HG03565 (cell line): ENCODE data around the gene DTNB.
"Not testable (repeated sequence)": the region's sequence is repeated elsewhere in the genome, so short reads cannot be mapped to it uniquely, and the experiment has no call there.

Experiments used
- ATAC-seq: cut with Tn5 transposase; IDR thresholded peaks from one replicate; pipeline ENCODE4 v1.9.1; 2021; ENCODE audit warnings: mild to moderate bottlenecking, moderate library complexity; ENCODE audit not compliant: unreplicated experiment

DTNB gene

DNA sequence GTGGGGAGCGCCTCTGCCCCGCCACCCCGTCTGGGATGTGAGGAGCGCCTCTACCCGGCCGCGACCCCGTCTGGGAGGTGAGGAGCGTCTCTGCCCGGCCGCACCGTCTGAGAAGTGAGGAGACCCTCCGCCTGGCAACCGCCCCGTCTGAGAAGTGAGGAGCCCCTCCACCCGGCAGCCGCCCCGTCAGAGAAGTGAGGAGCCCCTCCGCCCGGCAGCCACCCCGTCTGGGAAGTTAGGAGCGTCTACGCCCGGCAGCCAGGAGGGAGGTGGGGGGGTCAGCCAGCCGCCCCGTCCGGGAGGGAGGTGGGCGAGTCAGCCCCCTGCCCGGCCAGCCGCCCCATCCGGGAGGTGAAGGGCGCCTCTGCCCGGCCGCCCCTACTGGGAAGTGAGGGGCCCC is 39.6 kb downstream of the DTNB start:
- not testable (repeated sequence) for ATAC-seq

DNA sequence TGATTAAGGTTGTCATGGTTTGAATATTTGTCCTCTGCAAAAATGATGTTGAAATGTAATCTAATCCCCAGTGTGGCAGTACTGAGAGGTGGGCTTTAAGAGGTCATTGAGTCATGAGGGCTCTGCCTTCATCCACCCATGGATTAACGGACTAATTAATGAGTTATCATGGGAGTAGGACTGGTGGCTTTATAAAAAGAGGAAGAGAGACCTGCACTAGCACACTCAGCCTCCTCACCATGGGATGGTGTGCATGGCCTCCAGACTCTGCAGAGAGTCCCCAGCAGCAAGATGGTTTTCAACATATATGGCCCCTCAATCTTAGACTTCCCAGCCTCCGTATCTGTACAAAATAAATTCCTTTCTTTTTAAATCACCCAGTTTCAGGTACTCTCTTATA is 41.0 kb downstream of the DTNB start:
- no peak for ATAC-seq

DNA sequence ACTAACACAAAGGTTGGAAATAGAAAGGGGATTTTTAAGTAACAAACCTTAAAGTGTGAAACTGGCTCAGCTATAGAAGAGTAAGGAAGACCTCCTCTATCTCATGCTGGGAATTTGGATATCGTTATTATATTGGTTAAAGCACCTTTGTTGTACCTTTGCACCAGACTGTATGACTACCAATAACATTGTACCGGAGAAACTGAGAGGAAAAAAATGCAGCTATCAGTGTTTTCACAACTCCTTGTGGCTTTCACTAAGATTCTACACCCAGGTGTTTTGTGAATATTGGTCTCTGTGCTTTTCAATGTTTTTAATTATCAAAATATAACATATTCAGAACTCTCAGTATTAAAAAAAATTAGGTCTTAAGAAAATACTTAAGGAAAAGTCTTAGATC is 48.7 kb downstream of the DTNB start:
- no peak for ATAC-seq

DNA sequence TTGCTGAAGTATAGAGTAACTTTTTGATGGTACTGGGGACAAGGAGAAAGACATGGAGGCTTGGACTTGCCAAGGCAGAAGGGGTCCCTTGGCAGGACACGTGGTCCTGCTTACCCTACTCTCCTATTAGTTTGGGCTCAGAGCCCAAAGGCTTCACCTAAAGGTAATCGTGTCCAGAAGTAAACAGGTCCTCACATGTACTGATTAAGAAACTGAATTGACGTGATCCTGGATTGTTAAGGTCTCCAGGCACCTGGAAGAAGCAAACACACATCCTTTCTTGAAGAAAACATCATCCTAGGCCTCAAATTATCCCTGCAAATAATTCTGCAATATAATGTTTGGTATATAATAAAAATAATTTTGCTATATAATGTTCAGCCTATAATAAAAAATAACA is 50.0 kb downstream of the DTNB start:
- ATAC-seq: no peak

DNA sequence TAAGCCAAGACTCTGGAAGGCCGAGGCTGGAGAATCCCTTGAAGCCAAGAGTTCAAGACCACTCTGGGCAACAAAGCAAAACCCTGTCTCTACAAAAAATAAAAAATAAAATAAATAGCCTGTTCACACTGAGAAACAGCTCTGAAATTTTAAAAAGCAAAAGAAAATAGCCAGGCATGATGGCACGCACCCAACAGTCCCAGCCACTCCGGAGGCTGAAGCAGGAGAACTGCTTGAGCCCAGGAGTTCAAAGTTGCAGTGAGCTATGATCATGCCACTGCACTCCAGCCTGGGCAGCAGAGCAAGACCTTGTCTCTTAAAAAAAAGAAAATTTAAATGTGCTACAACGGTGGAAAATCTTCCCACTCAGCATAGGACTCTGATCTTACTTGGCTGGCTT is 52.7 kb downstream of the DTNB start:
- ATAC-seq: no peak

DNA sequence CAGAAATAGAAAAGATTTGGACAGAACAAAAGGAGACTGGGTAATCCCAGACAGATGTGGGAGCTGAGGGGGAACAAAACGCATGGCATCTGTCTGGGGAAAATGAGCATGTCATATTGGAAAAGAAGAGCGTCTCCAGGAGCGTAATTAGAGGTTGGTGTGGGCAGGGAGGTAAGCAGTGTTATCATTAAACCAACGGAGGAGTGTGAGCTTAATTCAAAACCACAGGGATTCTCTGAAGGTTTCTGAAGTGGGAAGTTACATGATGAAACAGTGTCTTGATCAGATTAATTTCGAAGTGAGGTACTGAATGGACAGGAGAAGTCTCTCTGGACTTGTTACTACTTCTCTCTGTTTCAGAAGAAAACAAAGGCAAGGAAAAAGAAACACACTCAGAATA is 53.3 kb downstream of the DTNB start:
- no peak for ATAC-seq

DNA sequence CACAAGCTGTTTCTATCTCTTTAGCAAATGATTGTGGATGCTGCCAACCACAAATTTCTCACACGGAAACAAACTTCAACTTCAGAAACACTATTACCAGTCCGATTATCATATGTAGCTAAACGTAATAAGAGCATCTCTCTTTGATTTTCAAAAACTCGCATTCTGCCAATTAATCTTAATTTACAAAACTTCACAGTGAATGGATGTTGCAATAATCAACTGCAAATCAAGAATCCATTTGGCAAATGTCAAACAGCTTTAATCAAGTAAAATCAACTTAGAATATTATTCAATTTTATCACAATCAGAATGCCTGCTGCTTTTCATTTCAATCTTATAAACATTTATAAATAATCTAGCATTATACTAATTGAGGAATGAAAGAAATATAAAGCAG is 54.2 kb downstream of the DTNB start:
- no peak for ATAC-seq

DNA sequence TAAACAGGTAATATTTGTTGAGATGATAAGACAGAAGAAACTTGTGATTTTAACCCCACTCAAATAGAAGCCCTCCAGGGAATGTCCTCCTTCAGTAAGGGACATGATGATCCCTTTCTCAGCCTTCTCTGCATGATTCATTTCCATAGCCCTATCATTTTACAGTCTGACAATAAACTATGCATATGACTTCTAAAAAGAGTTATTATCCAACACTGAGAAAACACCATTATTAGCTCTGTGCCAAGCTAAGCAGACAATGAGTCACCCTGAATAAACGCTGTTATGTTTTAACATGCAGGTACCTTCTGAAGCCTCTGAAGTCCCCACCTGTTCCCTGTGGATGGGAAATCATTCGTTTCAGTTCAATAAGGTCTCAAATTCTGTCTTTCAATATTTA is 54.7 kb downstream of the DTNB start:
- ATAC-seq: no peak

DNA sequence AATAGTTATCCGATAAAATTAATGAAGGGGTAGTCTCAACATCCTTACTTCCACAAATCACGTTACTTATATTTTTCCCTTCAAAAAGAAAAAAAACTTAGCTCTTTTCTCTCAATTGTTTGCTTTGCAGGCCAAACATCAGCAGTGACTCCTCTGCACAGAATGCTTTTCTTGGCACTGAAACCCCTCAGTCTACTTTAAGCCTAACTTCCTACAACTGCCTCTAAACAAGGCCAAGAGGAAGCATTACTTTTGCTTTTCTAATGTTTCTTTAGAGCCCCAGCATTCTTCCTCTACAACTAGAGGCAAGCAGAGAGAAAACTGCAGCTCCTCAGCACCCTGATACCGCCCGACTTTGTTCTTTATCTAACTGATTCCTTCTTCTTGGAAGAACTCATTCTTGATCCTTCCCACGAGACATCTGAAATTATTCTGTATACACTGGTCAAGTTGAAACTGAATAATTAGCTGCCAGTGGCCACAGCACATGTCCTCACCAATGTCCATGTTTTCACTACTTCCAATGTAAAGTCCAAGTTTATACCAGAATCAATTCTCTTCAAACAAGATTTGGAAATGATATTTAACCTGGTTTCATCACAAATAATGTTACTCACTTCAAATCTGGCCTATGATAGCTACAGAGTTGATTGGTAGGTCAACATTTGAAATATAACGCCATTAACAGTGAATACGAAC is 55.3 kb downstream of the DTNB start:
- no peak for ATAC-seq

DNA sequence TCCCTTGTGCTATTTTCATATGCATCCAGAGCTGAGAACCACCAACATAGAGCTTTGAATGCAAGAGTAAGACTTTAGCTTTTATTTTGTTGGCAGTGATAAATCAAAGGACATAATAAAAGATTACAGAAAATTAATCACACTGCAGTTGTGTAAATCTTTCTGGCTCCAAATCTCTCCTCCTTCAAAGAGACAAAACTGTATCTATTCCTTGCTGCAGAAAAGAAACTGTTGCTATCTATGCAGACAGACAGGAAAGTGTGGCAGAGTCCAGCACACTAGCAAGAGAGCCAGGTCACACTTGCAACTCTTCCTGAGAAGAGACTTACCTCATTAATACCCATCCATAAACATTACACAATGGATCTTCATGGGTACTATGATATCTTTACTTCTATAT is 57.5 kb downstream of the DTNB start:
- ATAC-seq: no peak

DNA sequence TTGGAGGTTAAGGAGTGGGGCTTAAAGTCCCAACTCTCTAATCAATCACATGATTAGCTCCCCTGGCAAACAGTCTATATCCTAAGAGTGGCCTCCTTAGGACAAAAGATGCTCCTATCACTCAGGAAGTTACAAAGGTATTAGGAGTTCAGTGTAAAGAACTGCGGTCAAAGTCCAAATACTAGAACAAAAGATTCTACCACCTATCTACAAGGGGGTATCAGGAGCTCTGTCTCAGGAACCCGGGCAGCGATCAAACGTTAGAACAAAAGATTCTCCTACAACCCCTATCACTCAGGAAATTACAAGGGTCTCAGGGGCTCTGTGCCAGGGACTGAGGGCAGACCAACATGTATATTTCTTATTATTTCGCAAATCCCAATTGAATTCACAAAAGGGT is 58.0 kb downstream of the DTNB start:
- no peak for ATAC-seq

DNA sequence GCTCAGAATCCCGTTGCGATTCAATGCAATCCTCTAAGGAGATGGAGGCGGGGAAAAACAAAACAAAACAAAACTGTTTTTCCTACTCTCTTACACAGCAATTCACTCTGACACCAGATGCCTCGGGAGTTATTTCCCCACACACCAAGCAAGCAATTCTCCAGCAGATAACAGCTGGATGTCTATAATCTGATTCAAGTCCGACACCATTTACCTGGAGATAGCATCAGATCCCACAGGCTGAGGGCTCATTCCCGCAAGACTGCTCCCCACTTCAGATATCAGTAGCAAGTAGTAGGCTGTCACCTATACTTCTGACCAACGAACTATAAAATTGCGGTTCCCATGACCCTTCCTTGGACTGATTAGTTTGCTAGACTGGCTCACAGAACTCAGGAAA is 58.7 kb downstream of the DTNB start:
- ATAC-seq: no peak

DNA sequence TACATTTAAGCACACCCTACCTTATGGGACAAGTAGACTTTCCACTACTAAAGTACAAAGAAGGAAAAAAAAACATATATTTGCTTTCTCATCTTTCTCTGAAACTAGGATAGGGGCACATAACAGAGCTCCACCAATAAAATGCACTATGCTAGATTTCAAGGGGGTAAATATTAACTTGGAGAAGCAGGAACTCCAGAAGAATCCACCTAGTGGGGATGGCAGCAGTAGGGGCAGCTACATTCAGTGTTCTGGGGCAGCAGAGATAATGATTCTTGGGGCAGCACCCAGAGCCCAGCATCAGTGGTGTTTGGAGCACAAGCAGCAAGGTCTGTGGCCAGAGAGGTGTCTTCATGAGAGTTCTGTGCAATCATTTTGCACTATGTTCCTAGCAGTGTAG is 64.7 kb downstream of the DTNB start:
- ATAC-seq: no peak

DNA sequence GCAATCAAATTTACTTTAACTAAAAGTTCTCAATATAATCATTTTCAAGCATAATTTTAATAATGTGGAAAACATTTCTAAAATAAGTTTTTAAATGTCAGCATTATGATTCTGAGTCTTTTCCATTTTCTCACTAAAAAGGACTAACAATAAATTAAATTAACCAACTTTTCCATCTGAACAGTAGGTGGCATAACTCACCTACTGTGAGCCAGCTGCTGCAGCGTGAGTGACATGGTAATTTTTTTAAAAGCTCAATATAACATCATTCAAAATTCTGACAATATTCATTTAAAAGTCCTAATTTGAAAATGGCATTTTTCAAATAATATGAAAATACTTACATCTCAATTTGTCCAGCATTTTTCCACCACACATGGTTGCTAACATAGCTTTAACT is 66.5 kb downstream of the DTNB start:
- no peak for ATAC-seq

DNA sequence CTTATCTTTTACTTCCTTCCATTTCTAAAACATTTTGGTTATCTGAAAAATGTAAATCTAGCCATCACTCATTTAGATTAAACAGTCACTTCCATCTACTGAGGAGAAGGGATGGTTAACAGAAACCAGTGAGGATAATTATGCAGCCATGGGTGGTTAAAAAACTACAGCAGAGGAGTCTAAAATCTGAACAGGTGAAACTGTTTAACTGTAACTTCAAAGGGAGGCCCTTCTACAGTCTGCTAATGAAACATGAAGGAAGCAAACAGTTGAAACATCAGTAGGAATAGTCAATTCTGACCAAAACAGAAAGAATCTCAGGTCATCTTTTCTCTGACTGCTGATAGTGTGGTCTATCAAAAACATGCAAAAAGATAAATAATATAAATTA is 71.0 kb downstream of the DTNB start:
- ATAC-seq: no peak

DNA sequence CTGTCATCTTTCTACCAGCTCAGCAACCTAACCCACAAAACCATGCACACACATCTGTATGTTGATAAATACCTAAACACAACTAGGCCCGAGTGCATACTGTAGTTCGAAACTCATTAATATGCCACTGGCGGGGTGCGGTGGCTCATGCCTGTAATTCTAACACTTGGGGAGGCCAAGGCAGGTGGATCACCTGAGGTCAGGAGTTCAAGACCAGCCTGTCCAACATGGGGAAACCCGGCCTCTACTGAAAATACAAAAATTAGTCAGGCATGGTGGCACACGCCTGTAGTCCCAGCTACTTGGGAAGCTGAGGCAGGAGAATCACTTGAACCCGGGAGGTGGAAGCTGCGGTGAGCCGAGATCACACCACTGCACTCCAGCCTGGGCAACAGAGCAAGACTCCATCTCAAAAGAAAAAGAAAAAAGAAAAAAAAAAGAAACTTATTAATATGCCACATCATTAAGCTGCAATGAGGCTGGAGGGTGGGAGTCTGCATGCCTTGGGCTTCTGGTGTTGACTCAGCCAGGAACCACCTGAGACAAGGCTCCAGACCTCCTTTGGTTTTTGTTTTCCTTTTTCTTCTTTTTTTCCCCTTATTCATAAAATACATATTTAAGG is 71.6 kb downstream of the DTNB start:
- ATAC-seq: not testable (repeated sequence)

DNA sequence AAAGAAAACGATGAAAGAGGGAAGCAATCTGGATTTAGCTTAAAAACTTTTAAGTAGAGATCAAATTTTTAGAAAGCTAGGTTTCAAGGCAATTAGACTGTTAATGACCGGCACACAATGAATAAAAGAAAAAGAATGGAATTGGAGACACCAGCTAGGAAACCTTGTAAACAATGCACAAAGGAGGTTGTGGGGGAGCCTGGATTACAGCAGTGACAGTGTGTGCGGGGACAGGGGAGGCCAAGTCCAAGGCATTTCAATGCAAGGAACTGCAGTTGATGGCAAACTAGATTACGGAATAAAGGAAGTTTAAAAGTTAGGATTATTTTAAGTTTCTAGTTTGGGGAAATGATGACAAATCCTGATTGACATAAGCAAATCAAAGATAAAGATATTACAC is 74.5 kb downstream of the DTNB start:
- no peak for ATAC-seq

DNA sequence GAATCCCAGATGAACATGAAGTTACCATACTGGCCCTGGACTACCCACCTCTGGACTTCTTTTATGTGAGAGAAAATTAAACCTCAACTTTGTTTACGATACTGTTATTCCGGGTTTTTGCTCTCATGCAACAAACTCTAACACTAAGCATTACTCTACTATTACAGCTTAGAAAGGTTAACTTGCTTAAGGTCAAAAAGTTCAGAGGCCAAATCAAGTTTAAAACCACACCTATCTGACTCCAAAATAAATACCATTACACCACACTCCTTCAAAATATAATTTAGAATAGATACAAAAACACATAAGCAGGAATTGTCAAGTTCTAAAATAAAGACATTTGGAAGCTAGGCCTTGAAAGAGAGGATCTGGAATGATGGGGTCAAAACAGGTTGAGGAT is 75.0 kb downstream of the DTNB start:
- ATAC-seq: no peak

DNA sequence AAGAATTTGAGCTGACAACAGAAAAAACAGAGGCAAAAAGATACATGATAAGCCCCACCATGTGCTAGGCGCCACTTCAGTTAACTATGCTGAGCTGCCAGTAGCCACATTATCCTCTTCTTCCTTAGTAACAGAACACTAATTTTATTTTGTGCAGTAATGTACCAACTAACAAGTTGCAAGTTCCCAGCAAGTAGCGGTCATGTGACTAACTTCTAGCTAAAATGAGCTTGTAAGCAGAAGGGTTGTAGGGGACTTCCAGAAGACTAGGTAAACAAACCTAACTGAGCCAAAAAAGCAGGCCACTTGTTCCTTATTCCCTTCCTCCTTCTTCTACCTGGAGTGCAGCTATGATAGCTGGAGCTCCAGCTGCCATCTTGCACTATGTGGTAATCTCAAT is 75.5 kb downstream of the DTNB start:
- no peak for ATAC-seq

DNA sequence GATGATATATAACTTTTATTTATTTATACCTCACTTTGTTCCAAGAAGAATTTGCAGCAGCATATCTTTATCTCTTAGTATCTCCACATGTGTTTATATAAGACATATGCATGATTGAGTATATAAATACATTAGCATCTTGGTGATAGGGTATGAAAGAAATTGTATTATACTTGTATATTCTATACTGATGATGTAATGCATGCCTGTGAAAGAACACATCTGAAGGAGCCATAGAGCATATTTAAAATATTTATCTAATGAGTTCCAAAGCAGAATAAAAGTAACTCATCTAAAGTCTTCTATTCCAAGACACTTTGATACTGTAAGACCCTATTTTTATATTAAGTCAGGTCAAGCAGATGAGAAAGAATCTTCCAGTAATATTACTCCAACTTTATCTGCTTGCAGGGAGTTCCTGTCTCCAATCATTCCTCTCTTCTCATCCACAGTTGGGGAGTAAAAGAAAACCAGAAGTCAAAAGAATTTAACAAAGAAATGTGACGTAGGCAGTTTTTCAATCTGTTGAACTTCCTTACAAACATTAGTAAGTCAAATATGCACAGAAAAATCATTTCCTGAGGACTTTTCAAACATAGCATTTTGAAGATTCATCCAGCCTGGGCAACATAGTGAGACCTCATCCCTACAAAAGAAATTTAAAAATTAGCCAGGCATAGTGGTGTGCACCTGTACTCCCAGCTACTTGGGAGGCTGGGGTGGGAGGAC is 76.7 kb downstream of the DTNB start:
- ATAC-seq: no peak

DNA sequence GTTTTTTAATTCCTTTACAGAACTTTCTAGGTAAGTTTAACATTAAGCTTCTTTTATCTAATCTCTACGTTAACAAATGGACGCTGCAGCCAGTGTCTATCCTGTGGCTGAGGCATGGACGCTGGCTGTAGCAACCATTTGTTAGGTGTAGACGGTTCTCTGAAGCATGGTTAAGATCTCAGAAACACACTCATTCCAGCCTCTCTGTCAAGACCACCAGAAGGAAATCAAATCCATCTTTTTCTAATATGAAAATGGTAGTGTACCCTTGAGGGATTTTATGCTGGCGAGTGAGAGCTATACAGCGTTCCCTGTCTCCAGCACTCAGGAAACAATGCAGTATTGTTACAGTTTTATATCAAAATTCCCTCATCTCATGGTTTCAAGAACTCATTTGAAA is 78.0 kb downstream of the DTNB start:
- no peak for ATAC-seq

DNA sequence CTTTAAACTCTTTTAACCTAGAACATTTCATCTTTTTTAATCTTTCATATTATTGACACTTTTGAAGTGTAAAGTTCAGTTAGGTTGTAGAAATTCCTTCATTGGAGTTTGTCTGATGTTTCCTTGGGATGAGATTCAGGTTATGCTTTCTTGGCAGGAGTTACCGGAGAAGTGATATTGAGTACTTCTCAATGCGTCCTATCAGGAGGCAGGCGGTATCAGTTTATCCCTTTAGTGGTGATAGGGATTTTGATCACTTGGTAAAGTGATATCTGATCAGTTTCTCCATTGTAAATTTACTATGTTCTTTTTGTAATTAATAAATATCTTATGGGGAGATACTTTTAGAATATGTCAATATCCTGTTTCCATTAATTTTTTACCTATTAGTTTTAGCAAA is 78.4 kb downstream of the DTNB start:
- no peak for ATAC-seq
